ENCODE data around the gene CALU. TPM values are rescaled to one million over a fixed set of nuclear protein-coding genes. Genes with fewer than 3 reads are reported as not detected.

The CALU gene
- total RNA-seq, 2 experiments from 2014 or later = 29.5 to 32.1 TPM

DNA sequence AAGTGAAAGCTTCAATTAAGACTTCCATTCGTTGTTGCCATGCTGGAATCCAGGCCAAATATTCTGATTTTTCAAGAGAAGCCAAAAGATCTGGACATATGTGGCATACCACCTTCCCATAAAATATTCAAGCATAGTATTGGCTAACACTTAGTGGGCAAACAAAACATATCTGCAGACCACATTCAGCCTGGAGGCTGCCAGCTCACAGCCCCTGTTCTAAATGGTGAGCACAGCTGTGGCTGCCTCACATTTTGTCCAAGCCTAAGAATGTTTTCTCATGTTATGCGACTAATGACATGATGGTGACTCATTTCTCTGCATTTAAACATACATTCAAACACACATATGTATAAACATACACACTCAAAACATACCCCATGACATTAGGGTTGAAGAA, 10.6 kb upstream of the CALU start:
- ChIA-PET CTCF (interaction anchor here (0.6 to 1.2 kb wide), 2 partner anchors 44 to 142 kb away, joined by 3 to 4 read pairs; no protein-coding TSS in a partner anchor), POLR2A (no interaction called here)
- H3K36me3 Mint-ChIP-seq (ENCODE audit: low read depth) = no peaks in the 10 kb centered on the region
- no peak for DNase-seq
- no peaks in the 10 kb centered on the region for H3K4me1 Mint-ChIP-seq
- peaks cover 27% of the 10 kb centered on the region for H3K27me3 Mint-ChIP-seq
- H3K4me3 Mint-ChIP-seq = no peak overlapping the region
- no peaks in the 10 kb centered on the region for H3K9me3 Mint-ChIP-seq
- H3K27ac Mint-ChIP-seq = no peak overlapping the region

DNA sequence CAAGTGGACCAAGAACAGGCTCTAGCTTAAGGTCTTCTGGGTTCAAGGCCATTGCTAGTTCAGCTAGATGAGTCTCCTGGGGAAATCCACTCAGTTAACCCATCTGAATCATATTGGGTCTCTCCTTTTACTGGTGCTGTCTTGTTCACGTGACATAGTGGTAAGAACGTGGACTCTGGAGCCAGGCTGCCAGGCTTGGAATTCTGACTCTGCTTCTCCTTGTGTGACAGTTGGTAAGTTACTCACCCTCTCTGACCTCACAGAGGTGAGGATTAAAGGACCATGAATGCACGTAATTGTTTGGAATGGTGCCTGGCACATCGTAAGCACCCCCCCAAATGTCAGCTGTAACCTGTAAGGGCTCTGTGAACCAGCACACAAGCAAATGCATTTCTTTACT, 9.7 kb upstream of the CALU start:
- Mint-ChIP-seq H3K9me3 (no peaks in the 10 kb centered on the region), H3K36me3 (ENCODE audit: low read depth) (no peaks in the 10 kb centered on the region), H3K4me3 (no peak overlapping the region), H3K27ac (no peak overlapping the region), H3K27me3 (peaks cover 23% of the 10 kb centered on the region), H3K4me1 (no peaks in the 10 kb centered on the region)
- DNase-seq = no peak
- POLR2A ChIA-PET = no interaction called here
- CTCF ChIA-PET = interaction anchor here (1.2 kb wide), 1 partner anchor 143 kb away, joined by 3 read pairs; no protein-coding TSS in a partner anchor

- ChIA-PET CTCF (no interaction called here), POLR2A (no interaction called here)
- Mint-ChIP-seq H3K27me3 (peaks cover 14% of the 10 kb centered on the region), H3K36me3 (ENCODE audit: low read depth) (no peaks in the 10 kb centered on the region), H3K4me3 (no peak overlapping the region), H3K27ac (no peak overlapping the region), H3K4me1 (no peaks in the 10 kb centered on the region), H3K9me3 (no peaks in the 10 kb centered on the region)
- DNase-seq = no peak
Observed at GRCh38 chr7:128731184-128731583, 8.0 kb upstream of the CALU start.

- ChIA-PET POLR2A (no interaction called here), CTCF (interaction anchor here (0.6 to 0.9 kb wide), 2 partner anchors 13 to 270 kb away, joined by 3 read pairs; no protein-coding TSS in a partner anchor)
- no peak for DNase-seq
- H3K36me3 Mint-ChIP-seq (ENCODE audit: low read depth) = no peaks in the 10 kb centered on the region
- H3K4me3 Mint-ChIP-seq = no peak overlapping the region
- H3K4me1 Mint-ChIP-seq = no peaks in the 10 kb centered on the region
- H3K27me3 Mint-ChIP-seq = peaks cover 8% of the 10 kb centered on the region
- no peak overlapping the region for H3K27ac Mint-ChIP-seq
- no peaks in the 10 kb centered on the region for H3K9me3 Mint-ChIP-seq
Observed at GRCh38 chr7:128732521-128733277, 6.5 kb upstream of the CALU start.

GRCh38 chr7:128733278-128733645, 5.9 kb upstream of the CALU start:
- POLR2A ChIA-PET = no interaction called here
- no peaks in the 10 kb centered on the region for H3K9me3 Mint-ChIP-seq
- no peak overlapping the region for H3K4me3 Mint-ChIP-seq
- peaks cover 8% of the 10 kb centered on the region for H3K27me3 Mint-ChIP-seq
- DNase-seq = no peak
- H3K27ac Mint-ChIP-seq = no peak overlapping the region
- CTCF ChIA-PET = interaction anchor here (0.9 kb wide), 1 partner anchor 12 kb away, joined by 3 read pairs; no protein-coding TSS in a partner anchor
- H3K4me1 Mint-ChIP-seq = peaks cover 3% of the 10 kb centered on the region
- no peaks in the 10 kb centered on the region for H3K36me3 Mint-ChIP-seq (ENCODE audit: low read depth)

DNA sequence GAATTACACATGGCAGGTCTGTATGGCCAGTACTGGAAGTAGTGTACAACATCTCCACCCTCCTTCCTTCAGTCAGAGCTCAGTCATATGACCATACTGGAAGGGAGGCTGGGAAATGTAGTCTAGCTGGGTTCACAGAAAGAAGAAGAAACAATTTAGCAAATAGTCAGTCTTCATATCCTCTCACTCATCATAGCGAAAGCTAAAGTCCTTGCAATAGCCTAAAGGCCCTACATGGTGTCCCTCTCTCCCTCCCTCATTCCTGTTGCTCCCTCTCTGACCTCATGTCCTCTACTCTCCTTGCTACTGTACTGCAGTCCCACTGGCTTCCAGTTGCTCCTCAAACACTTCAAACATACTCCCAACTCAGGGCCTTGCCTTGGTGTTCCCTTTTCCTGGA, 4.3 kb upstream of the CALU start:
- Mint-ChIP-seq H3K4me1 (peaks cover 13% of the 10 kb centered on the region), H3K9me3 (no peaks in the 10 kb centered on the region), H3K36me3 (ENCODE audit: low read depth) (peaks cover 2% of the 10 kb centered on the region), H3K4me3 (no peak overlapping the region), H3K27me3 (peaks cover 8% of the 10 kb centered on the region), H3K27ac (no peak overlapping the region)
- CTCF ChIA-PET = interaction anchor here (1.1 to 2.7 kb wide), 2 partner anchors 9 to 11 kb away, joined by 3 to 13 read pairs; no protein-coding TSS in a partner anchor
- POLR2A ChIA-PET = no interaction called here
- DNase-seq = no peak

- no peak for DNase-seq
- H3K27ac Mint-ChIP-seq = no peak overlapping the region
- ChIA-PET CTCF (interaction anchor here (1.1 to 2.7 kb wide), 2 partner anchors 10 kb away, joined by 3 to 13 read pairs; no protein-coding TSS in a partner anchor), POLR2A (no interaction called here)
- peaks cover 8% of the 10 kb centered on the region for H3K27me3 Mint-ChIP-seq
- no peak overlapping the region for H3K4me3 Mint-ChIP-seq
- H3K36me3 Mint-ChIP-seq (ENCODE audit: low read depth) = peaks cover 2% of the 10 kb centered on the region
- peaks cover 19% of the 10 kb centered on the region for H3K4me1 Mint-ChIP-seq
- no peaks in the 10 kb centered on the region for H3K9me3 Mint-ChIP-seq
Observed at GRCh38 chr7:128735436-128735835, 3.7 kb upstream of the CALU start.

GRCh38 chr7:128737441-128737840, 1.7 kb upstream of the CALU start:
- H3K4me1 Mint-ChIP-seq = peaks cover 35% of the 10 kb centered on the region
- peaks cover 6% of the 10 kb centered on the region for H3K36me3 Mint-ChIP-seq (ENCODE audit: low read depth)
- H3K4me3 Mint-ChIP-seq = no peak overlapping the region
- no peaks in the 10 kb centered on the region for H3K9me3 Mint-ChIP-seq
- no peak for DNase-seq
- H3K27ac Mint-ChIP-seq = no peak overlapping the region
- H3K27me3 Mint-ChIP-seq = no peaks in the 10 kb centered on the region
- ChIA-PET POLR2A (no interaction called here), CTCF (interaction anchor here (1.1 kb wide), 1 partner anchor 10 kb away, joined by 3 read pairs; no protein-coding TSS in a partner anchor)

DNA sequence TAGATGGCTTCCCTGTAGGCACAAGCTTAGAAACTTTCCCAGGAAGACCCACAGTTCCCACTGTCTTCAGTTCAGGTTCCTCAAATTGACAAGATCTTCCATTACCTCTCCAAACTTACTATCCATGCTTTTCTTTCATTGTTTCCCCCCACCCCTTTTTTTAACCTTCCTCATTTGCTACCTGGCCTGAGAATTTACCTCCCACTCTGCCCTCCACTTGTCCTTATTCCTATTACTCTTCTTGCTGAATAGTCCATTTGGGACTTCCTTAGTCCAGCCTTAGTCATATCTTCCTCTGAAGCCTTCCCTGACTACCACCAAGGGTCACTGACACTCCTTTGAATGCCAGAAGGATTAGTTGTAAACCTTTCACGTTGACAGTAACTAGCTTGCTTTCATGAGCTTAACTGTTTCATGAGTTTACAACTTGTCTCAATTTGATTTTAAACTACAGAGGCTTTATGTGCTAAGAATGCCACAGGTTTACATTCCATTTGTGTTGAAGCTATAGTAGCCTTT, 1.2 kb upstream of the CALU start:
- Mint-ChIP-seq H3K4me3 (peak overlapping the region; percentile 95), H3K27ac (no peak overlapping the region)
- CTCF ChIA-PET = interaction anchor here (0.9 to 2.8 kb wide), 5 partner anchors 11 to 311 kb away, joined by 3 to 11 read pairs (median 3); no protein-coding TSS in a partner anchor

DNA sequence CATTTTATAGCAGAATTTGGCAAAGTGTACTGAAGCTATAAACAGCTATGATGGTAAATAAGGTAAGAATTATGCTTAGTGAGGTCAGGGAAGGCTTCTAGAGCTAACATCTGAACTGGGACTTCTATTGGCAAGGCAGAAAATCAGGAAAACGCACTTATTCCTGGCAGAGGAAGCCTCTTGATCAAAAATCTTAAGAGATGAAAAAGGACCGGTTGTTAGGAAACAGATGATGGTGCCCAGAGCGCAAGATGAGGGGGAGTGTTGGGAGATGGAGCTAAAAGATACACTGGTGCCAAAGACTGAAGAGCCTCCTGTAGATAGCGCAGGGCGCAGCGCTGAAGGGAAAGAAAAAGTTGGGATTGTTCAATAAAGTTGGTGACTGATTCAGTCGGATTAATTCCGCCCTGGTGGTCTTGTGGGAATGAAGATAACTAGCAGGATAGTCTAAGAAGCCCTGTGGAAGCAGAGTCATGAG, 550 bp upstream of the CALU start:
- H3K4me1 Mint-ChIP-seq = peaks cover 37% of the 10 kb centered on the region
- peak overlapping the region; percentile 98 for H3K27ac Mint-ChIP-seq
- H3K27me3 Mint-ChIP-seq = no peaks in the 10 kb centered on the region
- H3K36me3 Mint-ChIP-seq (ENCODE audit: low read depth) = peaks cover 6% of the 10 kb centered on the region
- peak overlapping the region; percentile 95 for H3K4me3 Mint-ChIP-seq
- POLR2A ChIA-PET = no interaction called here
- H3K9me3 Mint-ChIP-seq = no peaks in the 10 kb centered on the region
- CTCF ChIA-PET = interaction anchor here (0.9 to 2.8 kb wide), 7 partner anchors 12 to 311 kb away, joined by 3 to 11 read pairs (median 3); partner anchors contain the start of gene ATP6V1F
- no peak for DNase-seq

More for the DNA sequence above, 1.2 kb upstream of the CALU start:
- no peak for DNase-seq
- Mint-ChIP-seq H3K9me3 (no peaks in the 10 kb centered on the region), H3K4me1 (peaks cover 35% of the 10 kb centered on the region), H3K36me3 (ENCODE audit: low read depth) (peaks cover 6% of the 10 kb centered on the region), H3K27me3 (no peaks in the 10 kb centered on the region)
- POLR2A ChIA-PET = no interaction called here

DNA sequence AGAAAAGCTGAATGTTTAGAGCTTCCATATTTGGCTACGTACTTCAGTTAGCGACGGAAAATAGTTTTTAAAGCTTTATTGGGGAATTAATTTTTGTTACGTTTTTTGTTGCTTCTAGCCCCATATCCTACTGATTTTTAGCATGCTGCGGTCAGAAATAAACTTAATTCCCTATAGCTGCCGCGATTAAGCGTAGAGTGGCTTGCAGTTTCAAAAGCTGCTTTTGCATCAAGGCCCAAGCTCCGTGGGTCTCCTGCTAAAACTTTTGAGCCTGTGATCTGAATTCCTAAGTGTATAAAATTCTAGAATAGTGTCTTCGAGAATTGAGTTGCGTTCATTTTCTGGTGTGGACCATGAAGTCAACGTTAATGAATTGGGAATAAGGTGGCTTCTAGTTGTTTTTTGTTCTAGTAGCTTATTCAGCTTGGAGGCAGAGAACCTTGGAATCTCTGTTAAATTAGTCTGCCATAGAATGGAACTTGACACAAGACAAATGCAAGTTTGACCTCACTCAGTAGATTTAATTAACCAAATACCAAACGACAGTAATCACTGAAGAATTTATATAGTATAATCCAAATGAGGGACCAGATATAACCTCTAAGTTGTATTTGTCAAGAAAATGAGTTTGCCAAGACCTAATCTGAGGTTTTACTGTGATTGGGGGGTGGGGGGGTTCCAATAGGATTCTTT, 977 bp downstream of the CALU start:
- POLR2A ChIA-PET = interaction anchor here (0.7 kb wide), 2 partner anchors 66 to 287 kb away, joined by 3 read pairs; no protein-coding TSS in a partner anchor
- peak overlapping the region; percentile 98 for H3K27ac Mint-ChIP-seq
- no peak for DNase-seq
- H3K36me3 Mint-ChIP-seq (ENCODE audit: low read depth) = peaks cover 6% of the 10 kb centered on the region
- no peaks in the 10 kb centered on the region for H3K9me3 Mint-ChIP-seq
- CTCF ChIA-PET = interaction anchor here (0.7 to 2.8 kb wide), 5 partner anchors 12 to 30 kb away, joined by 3 to 11 read pairs (median 8); no protein-coding TSS in a partner anchor
- peaks cover 45% of the 10 kb centered on the region for H3K4me1 Mint-ChIP-seq
- H3K4me3 Mint-ChIP-seq = peak overlapping the region; percentile 95
- no peaks in the 10 kb centered on the region for H3K27me3 Mint-ChIP-seq

- peaks cover 48% of the 10 kb centered on the region for H3K4me1 Mint-ChIP-seq
- no peaks in the 10 kb centered on the region for H3K9me3 Mint-ChIP-seq
- H3K36me3 Mint-ChIP-seq (ENCODE audit: low read depth) = peaks cover 6% of the 10 kb centered on the region
- no peak overlapping the region for H3K4me3 Mint-ChIP-seq
- POLR2A ChIA-PET = no interaction called here
- no peaks in the 10 kb centered on the region for H3K27me3 Mint-ChIP-seq
- DNase-seq = no peak
- CTCF ChIA-PET = interaction anchor here (1.1 to 2.8 kb wide), 5 partner anchors 11 to 32 kb away, joined by 3 to 11 read pairs (median 4); no protein-coding TSS in a partner anchor
- no peak overlapping the region for H3K27ac Mint-ChIP-seq
Observed at GRCh38 chr7:128740996-128741395, 1.8 kb downstream of the CALU start.
